Ovary (tissue), 10 donors: ENCODE results near the gene PRADC1. TPM values are rescaled to one million over a fixed set of nuclear protein-coding genes. Genes with fewer than 3 reads are reported as not detected.
A peak's percentile ranks its signal among the peaks of the same experiment; 100 is the strongest.

Experiments used
- DNase-seq, 5 donors: peaks; one replicate each; pipeline ENCODE4 v3.0.0-alpha.2; 2019 to 2020
- H3K27ac ChIP-seq, 2 donors: fragments of 200-600 bp; one replicate each; pipeline versions ENCODE4 v1.5.1 to v1.8.0; 2019 to 2022
- H3K27me3 ChIP-seq: fragments of 200-600 bp; one replicate; pipeline ENCODE4 v1.8.0; 2022
- H3K36me3 ChIP-seq: fragments of 200-600 bp; sonication (generic); one replicate; pipeline ENCODE4 v1.5.1; 2019
- H3K4me1 ChIP-seq: one replicate; pipeline ENCODE4 v1.8.1; 2013; ENCODE audit warnings: mild to moderate bottlenecking, moderate library complexity; ENCODE audit not compliant: insufficient read depth
- H3K4me3 ChIP-seq: fragments of 200-600 bp; sonication (generic); one replicate; pipeline ENCODE4 v1.5.1; 2017
- H3K9me3 ChIP-seq, 2 donors: fragments of 200-600 bp in 1 of 2; sonication (generic) in 1 of 2; one replicate each; pipeline versions ENCODE4 v1.5.1 to v1.8.1; 2013 to 2019; ENCODE audit warnings: mild to moderate bottlenecking in 1 of 2, moderate library complexity in 1 of 2
- EP300 ChIP-seq: sonication (generic); formaldehyde crosslinking; IDR thresholded peaks from one replicate; pipeline ENCODE4 v1.6.1; 2017; ENCODE audit warnings: antibody characterized with exemption
- POLR2A ChIP-seq: fragments of 450-650 bp; IDR thresholded peaks from one replicate; pipeline ENCODE4 v1.6.1; 2017; ENCODE audit warnings: antibody characterized with exemption, mild to moderate bottlenecking, moderate library complexity
- WGBS, 3 donors: extraction: QIAGEN DNeasy Blood & Tissue Kit in 1 of 3; methylation state at CpG; one replicate each; pipeline versions ENCODE4 v1.1.5 to v1.1.7; 2013 to 2017; 5-methylcytosine and 5-hydroxymethylcytosine counted together
- intact Hi-C, 4 donors: fragments of 100-400 bp; cut with DNase I; formaldehyde crosslinking; loops; one replicate each; pipeline versions ENCODE4 v1.11.0 to v1.15.1; 2022 to 2023
- long read RNA-seq, 3 donors: library from polyadenylated mRNA in 2 of 3; unstranded in 2 of 3; transcript quantifications; one replicate each; pipeline ENCODE4 v2.0.0 and lab custom pipeline, GENCODE V29; 2021 to 2026
- polyA plus RNA-seq, 2 donors: library from polyadenylated mRNA; stranded (reverse); fragments of 200-250 nt in 1 of 2; fragments of 350-450 nt in 1 of 2; fragmentation: Illumina TruSeq in 1 of 2; extraction: RNeasy Lipid Tissue Mini Kit (QIAGEN cat#74804) in 1 of 2; gene quantifications; one replicate each; pipeline ENCODE4 v1.2.3, GENCODE V29; 2013 to 2014
- total RNA-seq, 7 donors: library from RNA; depleted of rRNA in 2 of 7; stranded (reverse); fragments of >200 nt in 2 of 7; fragmentation: NEBNext Ultra II Directional in 3 of 7; extraction: Animal tissue kit (Norgen Biotek cat#: 25700) in 3 of 7; gene quantifications; one replicate each; pipeline versions ENCODE4 v1.1.0 to v1.2.4, GENCODE V29; 2016 to 2023
- TF ChIP-seq, protein P1 (sequence below), 3 donors: fragments of 450-650 bp in 2 of 3; fragments of 200-600 bp in 1 of 3; IDR thresholded peaks; one replicate each; pipeline versions ENCODE4 v1.5.1 to v1.8.0; 2016 to 2022; ENCODE audit warnings: antibody characterized with exemption in 3 of 3, mild to moderate bottlenecking in 1 of 3
- donor health status: DM: no; HTN: no; CAD: no; lungs with moderate emphysema.
- donor health status: DM: no; HTN: no; CAD: no.
- donor health status: Bipolar disorder and iron deficiency.
- donor health status: DM: yes; HTN: yes; CAD: no.
- donor health status: DM: no; HTN: no; CAD: no.
- donor health status: DM: yes; HTN: yes; CAD: no.

The PRADC1 gene
- total RNA-seq (10 to 100 TPM in 6 of 7 donors, 1 to 10 TPM in 1; 7.7 to 19.7 (median 12.2) TPM), polyA plus RNA-seq (10 to 100 TPM in 1 of 2 donors, 1 to 10 TPM in 1; 9.7 to 11.8 TPM)
- long read RNA-seq, donor 1, transcript PRADC1-201 (5 exons, 1,083 nt), result major isoform, 31 of 37 reads
- long read RNA-seq, donor 1, partial matches to known transcripts, result 4 of 37 reads
- long read RNA-seq, donor 1, other reads (novel, unspliced or antisense), result 1 of 37 reads
- long read RNA-seq, donor 2, transcript PRADC1-201 (5 exons, 1,083 nt), result major isoform, 25 of 39 reads
- long read RNA-seq, donor 2, partial matches to known transcripts, result 14 of 39 reads
- long read RNA-seq, donor 2, other reads (novel, unspliced or antisense), result 0 of 39 reads
- long read RNA-seq, donor 3, transcript PRADC1-201 (5 exons, 1,083 nt), result major isoform, 27 of 35 reads
- long read RNA-seq, donor 3, partial matches to known transcripts, result 4 of 35 reads
- long read RNA-seq, donor 3, other reads (novel, unspliced or antisense), result 4 of 35 reads

DNA sequence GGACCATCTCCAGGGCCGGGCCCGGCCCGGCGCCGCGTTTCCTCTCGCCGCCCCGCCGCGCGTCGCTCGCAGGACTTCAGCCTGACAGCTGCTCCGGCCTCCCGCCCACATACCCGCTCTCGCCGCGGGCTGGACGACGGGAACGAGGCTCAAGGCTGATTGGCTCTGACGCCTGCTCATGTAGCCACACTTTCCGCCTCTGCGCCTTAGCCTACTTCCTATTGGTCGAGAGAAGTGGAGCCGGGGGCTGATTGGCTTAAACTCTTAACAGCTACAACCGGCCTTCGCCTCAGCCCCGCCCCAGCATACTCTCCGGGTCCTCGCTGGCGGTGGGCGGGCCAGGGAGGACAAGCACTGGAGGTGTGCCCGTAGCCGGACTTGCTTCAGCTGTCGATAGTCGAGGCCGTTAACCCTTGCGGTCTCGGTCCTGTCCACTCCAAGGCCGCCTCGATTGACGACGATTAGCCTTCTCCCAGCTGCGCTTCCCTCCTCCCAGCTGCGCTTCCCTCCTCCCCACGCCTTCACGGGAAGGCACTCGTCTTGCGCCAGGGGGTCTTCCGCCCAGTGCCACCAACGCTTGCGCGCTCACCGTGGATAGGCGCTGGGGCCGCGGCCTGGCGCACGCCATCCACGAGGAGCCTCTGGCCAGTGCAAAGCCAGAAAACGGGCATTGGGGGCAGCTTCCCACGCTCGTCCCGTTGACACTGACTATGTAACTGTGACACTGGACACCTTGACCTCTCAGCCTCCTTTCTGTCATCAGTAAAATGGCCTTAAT is at the start of gene PRADC1:
Gene PRADC1, minus strand, starts transcription at position 86 of the 778 bp plus-strand sequence. Its CDS starts 79 bp downstream, at position 7.
- 0% methylated on average over 54 to 67 of the region's 67 CpGs for WGBS, 3 donors
- intact Hi-C loops, result no loop called here
- peak; percentile 96 to 98 (median 97) for DNase-seq
- Histone ChIP-seq H3K36me3 (no peaks in the 10 kb centered on the region), H3K27me3 (no peaks in the 10 kb centered on the region), H3K9me3 (no peaks in the 10 kb centered on the region), H3K4me1 (peaks cover 12% of the 10 kb centered on the region), H3K27ac (peak within 1 kb of the TSS; percentile 76 to 96), H3K4me3 (peak within 1 kb of the TSS; percentile 88)
- TF ChIP-seq, protein P1, sequence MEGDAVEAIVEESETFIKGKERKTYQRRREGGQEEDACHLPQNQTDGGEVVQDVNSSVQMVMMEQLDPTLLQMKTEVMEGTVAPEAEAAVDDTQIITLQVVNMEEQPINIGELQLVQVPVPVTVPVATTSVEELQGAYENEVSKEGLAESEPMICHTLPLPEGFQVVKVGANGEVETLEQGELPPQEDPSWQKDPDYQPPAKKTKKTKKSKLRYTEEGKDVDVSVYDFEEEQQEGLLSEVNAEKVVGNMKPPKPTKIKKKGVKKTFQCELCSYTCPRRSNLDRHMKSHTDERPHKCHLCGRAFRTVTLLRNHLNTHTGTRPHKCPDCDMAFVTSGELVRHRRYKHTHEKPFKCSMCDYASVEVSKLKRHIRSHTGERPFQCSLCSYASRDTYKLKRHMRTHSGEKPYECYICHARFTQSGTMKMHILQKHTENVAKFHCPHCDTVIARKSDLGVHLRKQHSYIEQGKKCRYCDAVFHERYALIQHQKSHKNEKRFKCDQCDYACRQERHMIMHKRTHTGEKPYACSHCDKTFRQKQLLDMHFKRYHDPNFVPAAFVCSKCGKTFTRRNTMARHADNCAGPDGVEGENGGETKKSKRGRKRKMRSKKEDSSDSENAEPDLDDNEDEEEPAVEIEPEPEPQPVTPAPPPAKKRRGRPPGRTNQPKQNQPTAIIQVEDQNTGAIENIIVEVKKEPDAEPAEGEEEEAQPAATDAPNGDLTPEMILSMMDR (IDR thresholded peaks at IDR 0.05), result no peak
- TF ChIP-seq EP300 (no peak), POLR2A (no peak)

DNA sequence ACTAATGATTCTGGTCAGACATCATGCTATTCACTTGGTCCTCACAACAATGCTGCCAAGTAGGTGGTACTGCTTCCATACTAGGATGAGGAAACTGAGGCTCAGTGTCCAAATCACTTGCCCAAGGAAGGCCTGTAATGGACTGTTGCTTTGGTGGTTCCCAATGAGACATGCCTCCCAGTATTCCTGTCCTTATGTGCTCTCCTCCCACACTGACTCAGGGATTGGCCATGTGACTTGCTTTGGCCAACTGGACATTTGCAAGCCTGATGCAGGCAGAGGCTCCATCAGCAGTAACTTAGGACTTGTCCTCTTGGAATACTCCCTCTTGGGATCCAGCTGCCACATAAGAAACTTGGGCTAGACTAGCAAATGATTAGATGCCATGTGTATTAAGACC is 48.2 kb upstream of the PRADC1 start:
- Histone ChIP-seq H3K4me3 (no peak overlapping the region), H3K4me1 (peaks cover 13% of the 10 kb centered on the region), H3K36me3 (no peaks in the 10 kb centered on the region), H3K27me3 (no peaks in the 10 kb centered on the region), H3K9me3 (no peaks in the 10 kb centered on the region), H3K27ac (no peak overlapping the region)
- no peak for DNase-seq
- no peak for TF ChIP-seq EP300
- TF ChIP-seq, protein P1 (IDR thresholded peaks at IDR 0.05), result no peak
- TF ChIP-seq POLR2A, result no peak
- intact Hi-C loops, result no loop called here

DNA sequence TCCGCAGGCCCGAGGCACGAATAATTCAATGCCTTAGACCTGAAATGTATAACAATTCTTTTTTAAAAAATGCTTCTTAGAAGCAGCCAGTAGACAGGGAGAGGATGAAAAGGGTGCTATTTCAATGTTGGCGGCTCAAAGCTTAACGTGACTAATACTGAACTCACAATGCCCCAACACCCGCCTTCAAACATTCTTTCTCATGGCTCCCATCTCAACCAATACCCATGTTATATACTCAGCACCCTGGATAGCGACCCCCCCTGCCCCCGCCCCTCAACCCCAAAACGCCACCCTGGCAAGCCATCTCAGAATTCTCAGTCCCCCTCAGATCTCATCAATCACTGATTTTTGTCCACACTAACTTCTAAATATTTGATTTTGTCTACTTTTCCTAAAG is 46.8 kb upstream of the PRADC1 start:
- intact Hi-C loops, result no loop called here
- Histone ChIP-seq H3K27ac (no peak overlapping the region), H3K4me1 (peaks cover 12% of the 10 kb centered on the region), H3K27me3 (no peaks in the 10 kb centered on the region), H3K9me3 (no peaks in the 10 kb centered on the region), H3K36me3 (no peaks in the 10 kb centered on the region), H3K4me3 (no peak overlapping the region)
- DNase-seq, result no peak
- WGBS, 3 donors, result 75 to 85% (median 81%) methylated on average over 9 of the region's 9 CpGs
- TF ChIP-seq, protein P1 (IDR thresholded peaks at IDR 0.05), result no peak
- TF ChIP-seq EP300 (no peak), POLR2A (no peak)

DNA sequence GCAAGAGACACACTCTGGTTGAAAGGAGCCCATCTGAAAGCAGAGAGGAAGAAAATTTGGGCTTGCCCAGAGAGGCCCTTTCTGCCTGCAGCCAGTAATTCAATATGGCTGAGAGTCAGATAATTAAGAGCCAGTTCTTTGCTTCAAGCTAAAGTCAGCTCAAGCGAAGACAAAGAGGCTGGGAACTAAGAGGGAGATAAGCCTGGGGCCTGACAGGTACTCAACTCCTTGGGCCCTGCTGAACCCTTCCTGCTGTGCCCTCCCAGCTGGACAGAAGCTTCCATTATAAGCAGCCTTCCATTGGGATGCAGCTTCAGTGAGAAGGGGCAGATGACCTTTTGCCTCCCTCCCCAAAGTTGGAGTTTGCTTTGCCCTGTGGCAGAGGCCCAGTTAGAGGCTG is 39.2 kb upstream of the PRADC1 start:
- Histone ChIP-seq H3K4me3 (no peak overlapping the region), H3K36me3 (no peaks in the 10 kb centered on the region), H3K4me1 (peaks cover 3% of the 10 kb centered on the region), H3K27me3 (no peaks in the 10 kb centered on the region), H3K27ac (no peak overlapping the region), H3K9me3 (no peaks in the 10 kb centered on the region)
- 86 to 94% (median 89%) methylated on average over 1 of the region's 1 CpG for WGBS, 3 donors
- intact Hi-C loops, result no loop called here
- TF ChIP-seq EP300 (no peak), POLR2A (no peak)
- peak in 1 of 5 donors; percentile 0 for DNase-seq
